ENCODE results near the gene PRKAG2.

DNA sequence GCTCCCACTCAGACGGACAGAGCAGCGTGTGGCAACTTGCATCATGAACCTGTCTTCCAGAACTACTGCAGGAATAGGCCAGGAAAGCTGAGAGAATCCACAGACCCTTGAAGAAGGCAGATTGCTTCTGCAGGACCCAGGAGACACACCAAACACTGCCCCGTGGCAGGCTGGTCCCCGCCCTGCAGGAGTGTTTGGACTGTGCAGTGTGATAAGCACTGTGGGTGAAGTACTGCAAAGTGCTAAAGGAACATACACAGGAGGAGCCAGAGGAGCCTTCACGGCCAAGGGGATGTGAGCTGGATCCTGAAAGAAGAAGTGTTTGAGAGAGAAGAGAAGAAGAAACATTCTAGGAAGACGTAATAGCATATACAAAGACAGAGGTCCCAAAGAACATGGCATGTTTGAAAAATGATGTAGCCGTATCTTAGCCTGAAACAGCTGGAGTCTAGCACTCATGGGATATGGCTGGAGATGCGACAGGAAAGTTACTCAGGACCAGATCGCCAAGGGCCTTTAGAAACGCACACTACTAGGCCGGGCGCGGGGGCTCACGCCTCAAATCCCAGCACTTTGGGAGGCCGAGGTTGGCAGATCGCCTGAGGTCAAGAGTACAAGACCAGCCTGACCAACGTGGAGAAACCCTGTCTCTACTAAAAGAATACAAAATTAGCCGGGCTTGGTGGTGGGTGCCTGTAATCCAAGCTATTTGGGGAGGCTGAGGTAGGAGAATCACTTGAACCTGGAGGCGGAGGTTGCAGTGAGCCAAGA lies 260.3 kb downstream of the PRKAG2 start:
- TF ChIP-seq TAF1 (IDR thresholded peaks at IDR 0.05; ENCODE audit: low read depth), result no peak
- TF ChIP-seq CEBPB (IDR thresholded peaks at IDR 0.05), result no peak
- no peak for TF ChIP-seq REST (IDR thresholded peaks at IDR 0.05; ENCODE audit: low read depth)
- no peak for TF ChIP-seq EP300 (IDR thresholded peaks at IDR 0.05; ENCODE audit: borderline replicate concordance)
- TF ChIP-seq TEAD4 (IDR thresholded peaks at IDR 0.05), result no peak
- TF ChIP-seq EGR1 (IDR thresholded peaks at IDR 0.05), result no peak
- no peak for TF ChIP-seq CREB1 (IDR thresholded peaks at IDR 0.05; ENCODE audit: low read depth)
